Measurements from ENCODE around the gene MCAM.

Gene MCAM

GRCh38 chr11:119329320-119329719, 12.4 kb upstream of the MCAM start:
- no peak overlapping the region for H3K9ac ChIP-seq (ENCODE audit: low read depth in 1 of 2, low read length in 2 of 2)
- H3K9me3 ChIP-seq (ENCODE audit: control insufficient read depth in 2 of 2, low read length in 2 of 2), result no peaks in the 10 kb centered on the region
- H3K27ac ChIP-seq (ENCODE audit: low read depth in 2 of 2, low read length in 2 of 2), result no peak overlapping the region
- no peaks in the 10 kb centered on the region for H3K36me3 ChIP-seq (ENCODE audit: control insufficient read depth in 2 of 2, insufficient read depth in 2 of 2, low read length in 2 of 2)
- peaks cover 3 to 4% of the 10 kb centered on the region in 2 donors for H3K4me1 ChIP-seq (ENCODE audit: control insufficient read depth in 2 of 2, insufficient read depth in 2 of 2, low read length in 2 of 2)
- peaks cover 0 to 6% of the 10 kb centered on the region in 2 donors for H3K27me3 ChIP-seq (ENCODE audit: control insufficient read depth in 2 of 2, insufficient read depth in 2 of 2, low read length in 2 of 2)
- no peak overlapping the region for H3K4me3 ChIP-seq (ENCODE audit: low read length in 2 of 2)

- Histone ChIP-seq H3K4me3 (ENCODE audit: low read length in 2 of 2) (no peak overlapping the region), H3K9me3 (ENCODE audit: control insufficient read depth in 2 of 2, low read length in 2 of 2) (no peaks in the 10 kb centered on the region), H3K4me1 (ENCODE audit: control insufficient read depth in 2 of 2, insufficient read depth in 2 of 2, low read length in 2 of 2) (peaks cover 9 to 17% of the 10 kb centered on the region in 2 donors), H3K9ac (ENCODE audit: low read depth in 1 of 2, low read length in 2 of 2) (no peak overlapping the region), H3K27ac (ENCODE audit: low read depth in 2 of 2, low read length in 2 of 2) (no peak overlapping the region), H3K27me3 (ENCODE audit: control insufficient read depth in 2 of 2, insufficient read depth in 2 of 2, low read length in 2 of 2) (peaks cover 0 to 14% of the 10 kb centered on the region in 2 donors), H3K36me3 (ENCODE audit: control insufficient read depth in 2 of 2, insufficient read depth in 2 of 2, low read length in 2 of 2) (no peaks in the 10 kb centered on the region)
These were observed 7.3 kb upstream of the MCAM start for GRCh38 chr11:119324189-119324588.

GRCh38 chr11:119323532-119324033, 6.7 kb upstream of the MCAM start:
- H3K4me1 ChIP-seq (ENCODE audit: control insufficient read depth in 2 of 2, insufficient read depth in 2 of 2, low read length in 2 of 2), result peaks cover 11 to 22% of the 10 kb centered on the region in 2 donors
- no peaks in the 10 kb centered on the region for H3K36me3 ChIP-seq (ENCODE audit: control insufficient read depth in 2 of 2, insufficient read depth in 2 of 2, low read length in 2 of 2)
- no peak overlapping the region for H3K9ac ChIP-seq (ENCODE audit: low read depth in 1 of 2, low read length in 2 of 2)
- no peaks in the 10 kb centered on the region for H3K9me3 ChIP-seq (ENCODE audit: control insufficient read depth in 2 of 2, low read length in 2 of 2)
- H3K4me3 ChIP-seq (ENCODE audit: low read length in 2 of 2), result no peak overlapping the region
- peaks cover 0 to 20% of the 10 kb centered on the region in 2 donors for H3K27me3 ChIP-seq (ENCODE audit: control insufficient read depth in 2 of 2, insufficient read depth in 2 of 2, low read length in 2 of 2)
- H3K27ac ChIP-seq (ENCODE audit: low read depth in 2 of 2, low read length in 2 of 2), result no peak overlapping the region

- Histone ChIP-seq H3K4me3 (ENCODE audit: low read length in 2 of 2) (no peak overlapping the region), H3K9me3 (ENCODE audit: control insufficient read depth in 2 of 2, low read length in 2 of 2) (no peaks in the 10 kb centered on the region), H3K27ac (ENCODE audit: low read depth in 2 of 2, low read length in 2 of 2) (no peak overlapping the region), H3K36me3 (ENCODE audit: control insufficient read depth in 2 of 2, insufficient read depth in 2 of 2, low read length in 2 of 2) (no peaks in the 10 kb centered on the region), H3K27me3 (ENCODE audit: control insufficient read depth in 2 of 2, insufficient read depth in 2 of 2, low read length in 2 of 2) (peaks cover 2 to 25% of the 10 kb centered on the region in 2 donors), H3K4me1 (ENCODE audit: control insufficient read depth in 2 of 2, insufficient read depth in 2 of 2, low read length in 2 of 2) (peaks cover 11 to 24% of the 10 kb centered on the region in 2 donors), H3K9ac (ENCODE audit: low read depth in 1 of 2, low read length in 2 of 2) (no peak overlapping the region)
These were observed 6.1 kb upstream of the MCAM start for GRCh38 chr11:119322921-119323531.

- Histone ChIP-seq H3K9me3 (ENCODE audit: control insufficient read depth in 2 of 2, low read length in 2 of 2) (no peaks in the 10 kb centered on the region), H3K4me1 (ENCODE audit: control insufficient read depth in 2 of 2, insufficient read depth in 2 of 2, low read length in 2 of 2) (peaks cover 11 to 29% of the 10 kb centered on the region in 2 donors), H3K27me3 (ENCODE audit: control insufficient read depth in 2 of 2, insufficient read depth in 2 of 2, low read length in 2 of 2) (peaks cover 4 to 25% of the 10 kb centered on the region in 2 donors), H3K9ac (ENCODE audit: low read depth in 1 of 2, low read length in 2 of 2) (no peak overlapping the region), H3K27ac (ENCODE audit: low read depth in 2 of 2, low read length in 2 of 2) (peak overlapping the region in 1 of 2 donors; percentile 13), H3K4me3 (ENCODE audit: low read length in 2 of 2) (no peak overlapping the region), H3K36me3 (ENCODE audit: control insufficient read depth in 2 of 2, insufficient read depth in 2 of 2, low read length in 2 of 2) (no peaks in the 10 kb centered on the region)
These were observed 5.4 kb upstream of the MCAM start for GRCh38 chr11:119322360-119322739.

- peak overlapping the region; percentile 44 to 70 for H3K4me3 ChIP-seq (ENCODE audit: low read length in 2 of 2)
- peak overlapping the region; percentile 38 to 70 for H3K9ac ChIP-seq (ENCODE audit: low read depth in 1 of 2, low read length in 2 of 2)
- peaks cover 10 to 32% of the 10 kb centered on the region in 2 donors for H3K27me3 ChIP-seq (ENCODE audit: control insufficient read depth in 2 of 2, insufficient read depth in 2 of 2, low read length in 2 of 2)
- no peaks in the 10 kb centered on the region for H3K9me3 ChIP-seq (ENCODE audit: control insufficient read depth in 2 of 2, low read length in 2 of 2)
- peaks cover 12 to 34% of the 10 kb centered on the region in 2 donors for H3K4me1 ChIP-seq (ENCODE audit: control insufficient read depth in 2 of 2, insufficient read depth in 2 of 2, low read length in 2 of 2)
- peak overlapping the region; percentile 77 to 83 for H3K27ac ChIP-seq (ENCODE audit: low read depth in 2 of 2, low read length in 2 of 2)
- H3K36me3 ChIP-seq (ENCODE audit: control insufficient read depth in 2 of 2, insufficient read depth in 2 of 2, low read length in 2 of 2), result no peaks in the 10 kb centered on the region
These were observed 4.0 kb upstream of the MCAM start for GRCh38 chr11:119320776-119321524.

- peaks cover 18 to 40% of the 10 kb centered on the region in 2 donors for H3K4me1 ChIP-seq (ENCODE audit: control insufficient read depth in 2 of 2, insufficient read depth in 2 of 2, low read length in 2 of 2)
- peak overlapping the region; percentile 77 to 83 for H3K27ac ChIP-seq (ENCODE audit: low read depth in 2 of 2, low read length in 2 of 2)
These were observed 3.4 kb upstream of the MCAM start for GRCh38 chr11:119320240-119320775.

GRCh38 chr11:119319700-119320239, 2.8 kb upstream of the MCAM start:
- H3K27ac ChIP-seq (ENCODE audit: low read depth in 2 of 2, low read length in 2 of 2), result peak overlapping the region; percentile 67 to 83
- no peaks in the 10 kb centered on the region for H3K36me3 ChIP-seq (ENCODE audit: control insufficient read depth in 2 of 2, insufficient read depth in 2 of 2, low read length in 2 of 2)
- H3K27me3 ChIP-seq (ENCODE audit: control insufficient read depth in 2 of 2, insufficient read depth in 2 of 2, low read length in 2 of 2), result peaks cover 18 to 44% of the 10 kb centered on the region in 2 donors
- peaks cover 19 to 44% of the 10 kb centered on the region in 2 donors for H3K4me1 ChIP-seq (ENCODE audit: control insufficient read depth in 2 of 2, insufficient read depth in 2 of 2, low read length in 2 of 2)
- no peaks in the 10 kb centered on the region for H3K9me3 ChIP-seq (ENCODE audit: control insufficient read depth in 2 of 2, low read length in 2 of 2)
- H3K4me3 ChIP-seq (ENCODE audit: low read length in 2 of 2), result no peak overlapping the region
- no peak overlapping the region for H3K9ac ChIP-seq (ENCODE audit: low read depth in 1 of 2, low read length in 2 of 2)

More at GRCh38 chr11:119320240-119320775, 3.4 kb upstream of the MCAM start:
- peaks cover 14 to 38% of the 10 kb centered on the region in 2 donors for H3K27me3 ChIP-seq (ENCODE audit: control insufficient read depth in 2 of 2, insufficient read depth in 2 of 2, low read length in 2 of 2)
- peak overlapping the region; percentile 31 to 44 for H3K4me3 ChIP-seq (ENCODE audit: low read length in 2 of 2)
- no peaks in the 10 kb centered on the region for H3K36me3 ChIP-seq (ENCODE audit: control insufficient read depth in 2 of 2, insufficient read depth in 2 of 2, low read length in 2 of 2)
- H3K9ac ChIP-seq (ENCODE audit: low read depth in 1 of 2, low read length in 2 of 2), result peak overlapping the region; percentile 2 to 70
- no peaks in the 10 kb centered on the region for H3K9me3 ChIP-seq (ENCODE audit: control insufficient read depth in 2 of 2, low read length in 2 of 2)

- Histone ChIP-seq H3K9me3 (ENCODE audit: control insufficient read depth in 2 of 2, low read length in 2 of 2) (no peaks in the 10 kb centered on the region), H3K4me3 (ENCODE audit: low read length in 2 of 2) (no peak overlapping the region), H3K4me1 (ENCODE audit: control insufficient read depth in 2 of 2, insufficient read depth in 2 of 2, low read length in 2 of 2) (peaks cover 19 to 44% of the 10 kb centered on the region in 2 donors), H3K27me3 (ENCODE audit: control insufficient read depth in 2 of 2, insufficient read depth in 2 of 2, low read length in 2 of 2) (peaks cover 18 to 46% of the 10 kb centered on the region in 2 donors), H3K36me3 (ENCODE audit: control insufficient read depth in 2 of 2, insufficient read depth in 2 of 2, low read length in 2 of 2) (no peaks in the 10 kb centered on the region), H3K27ac (ENCODE audit: low read depth in 2 of 2, low read length in 2 of 2) (peak overlapping the region; percentile 67 to 83), H3K9ac (ENCODE audit: low read depth in 1 of 2, low read length in 2 of 2) (peak overlapping the region in 1 of 2 donors; percentile 38)
These were observed 2.3 kb upstream of the MCAM start for GRCh38 chr11:119319136-119319699.
